ENCODE measurements around the gene PRSS21.

The PRSS21 gene

GRCh38 chr16:2785101-2785991 lies 31.7 kb upstream of the PRSS21 start:
- no peak for TF ChIP-seq CTCF (IDR thresholded peaks at IDR 0.05)
- Mint-ChIP-seq H3K9me3 (no peaks in the 10 kb centered on the region), H3K4me1 (peaks cover 22% of the 10 kb centered on the region)

GRCh38 chr16:2786061-2786825 lies 30.8 kb upstream of the PRSS21 start:
- no peak for TF ChIP-seq CTCF (IDR thresholded peaks at IDR 0.05)
- DNase-seq: no peak
- no peaks in the 10 kb centered on the region for H3K9me3 Mint-ChIP-seq
- no peak overlapping the region for H3K27ac Mint-ChIP-seq
- no peak overlapping the region for H3K4me3 Mint-ChIP-seq
- no peaks in the 10 kb centered on the region for H3K36me3 Mint-ChIP-seq (ENCODE audit: low read depth)
- H3K4me1 Mint-ChIP-seq: peaks cover 19% of the 10 kb centered on the region
- peaks cover 45% of the 10 kb centered on the region for H3K27me3 Mint-ChIP-seq (ENCODE audit: low read depth, poor library complexity)

More at GRCh38 chr16:2785101-2785991, 31.7 kb upstream of the PRSS21 start:
- no peaks in the 10 kb centered on the region for H3K36me3 Mint-ChIP-seq (ENCODE audit: low read depth)
- no peak for DNase-seq
- no peak overlapping the region for H3K27ac Mint-ChIP-seq
- H3K4me3 Mint-ChIP-seq: no peak overlapping the region
- H3K27me3 Mint-ChIP-seq (ENCODE audit: low read depth, poor library complexity): peaks cover 37% of the 10 kb centered on the region

- DNase-seq: no peak
- Mint-ChIP-seq H3K4me3 (no peak overlapping the region), H3K27me3 (ENCODE audit: low read depth, poor library complexity) (peaks cover 50% of the 10 kb centered on the region), H3K27ac (no peak overlapping the region), H3K36me3 (ENCODE audit: low read depth) (no peaks in the 10 kb centered on the region), H3K4me1 (peaks cover 19% of the 10 kb centered on the region), H3K9me3 (no peaks in the 10 kb centered on the region)
- no peak for TF ChIP-seq CTCF (IDR thresholded peaks at IDR 0.05)
Observed at GRCh38 chr16:2786826-2787151, 30.2 kb upstream of the PRSS21 start.

GRCh38 chr16:2787406-2787805 lies 29.6 kb upstream of the PRSS21 start, which contains the start of gene PRSS33:
Gene PRSS33 (minus strand): TSS chr16:2787560. CDS start chr16:2786547, 1,013 bp downstream.
- H3K27me3 Mint-ChIP-seq (ENCODE audit: low read depth, poor library complexity): peaks cover 56% of the 10 kb centered on the region
- no peaks in the 10 kb centered on the region for H3K36me3 Mint-ChIP-seq (ENCODE audit: low read depth)
- TF ChIP-seq CTCF (IDR thresholded peaks at IDR 0.05): no peak
- no peaks in the 10 kb centered on the region for H3K9me3 Mint-ChIP-seq
- peaks cover 19% of the 10 kb centered on the region for H3K4me1 Mint-ChIP-seq
- H3K27ac Mint-ChIP-seq: no peak within 1 kb of the TSS
- DNase-seq: no peak
- H3K4me3 Mint-ChIP-seq: no peak within 1 kb of the TSS

DNA sequence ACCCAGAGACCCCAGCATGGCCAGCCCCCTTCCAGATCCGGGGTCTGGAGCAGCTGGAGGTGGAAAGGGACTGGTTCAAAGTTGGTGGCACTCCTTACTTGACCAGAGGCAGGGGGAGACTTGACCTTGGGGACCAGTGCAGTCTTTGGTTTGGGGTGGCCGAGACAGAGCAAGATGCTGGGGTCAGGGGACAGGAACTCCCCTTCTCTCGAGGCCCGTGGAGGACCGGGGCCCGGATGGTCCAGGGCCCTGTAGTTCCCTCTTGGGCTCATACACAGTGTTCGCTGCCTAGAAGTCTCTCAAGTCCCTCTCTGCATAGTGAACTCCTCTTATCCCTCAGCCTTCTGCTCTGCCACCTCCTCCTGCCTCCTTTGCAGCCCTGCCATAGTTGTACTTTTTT lies 29.1 kb upstream of the PRSS21 start:
- DNase-seq: no peak
- Mint-ChIP-seq H3K27ac (no peak overlapping the region), H3K4me3 (no peak overlapping the region), H3K9me3 (no peaks in the 10 kb centered on the region), H3K36me3 (ENCODE audit: low read depth) (no peaks in the 10 kb centered on the region), H3K4me1 (peaks cover 19% of the 10 kb centered on the region), H3K27me3 (ENCODE audit: low read depth, poor library complexity) (peaks cover 62% of the 10 kb centered on the region)
- no peak for TF ChIP-seq CTCF (IDR thresholded peaks at IDR 0.05)

Data from nephron progenitor cell (in vitro differentiated cells).